GM21515 (cell line): Measurements from ENCODE around the gene RAF1.
A peak's percentile ranks its signal among the peaks of the same experiment; 100 is the strongest.
"Not testable (repeated sequence)": the region's sequence is repeated elsewhere in the genome, so short reads cannot be mapped to it uniquely, and the experiment has no call there.

Experiments used
- ATAC-seq: cut with Tn5 transposase; IDR thresholded peaks from one replicate; pipeline ENCODE4 v1.9.1; 2021; ENCODE audit not compliant: unreplicated experiment

Gene RAF1

DNA sequence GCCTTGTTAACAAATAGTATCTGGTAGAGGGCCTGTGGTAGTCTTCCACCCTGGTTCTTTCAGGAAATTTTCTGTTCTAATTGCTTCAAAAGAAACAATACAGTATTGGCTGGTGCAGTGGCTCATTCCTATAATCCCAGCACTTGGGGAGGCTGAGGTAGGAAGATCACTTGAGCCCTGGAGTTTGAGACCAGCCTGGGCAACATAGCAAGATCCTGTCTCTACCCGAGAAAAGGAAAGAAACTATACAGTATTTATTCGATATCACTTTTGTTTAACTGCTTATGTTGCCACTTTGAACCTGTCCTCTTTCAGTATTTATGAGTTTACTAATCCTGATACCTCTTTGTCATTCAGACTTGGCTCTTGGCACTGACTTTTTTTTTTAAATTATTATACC lies 102.5 kb downstream of the RAF1 start:
- no peak for ATAC-seq

DNA sequence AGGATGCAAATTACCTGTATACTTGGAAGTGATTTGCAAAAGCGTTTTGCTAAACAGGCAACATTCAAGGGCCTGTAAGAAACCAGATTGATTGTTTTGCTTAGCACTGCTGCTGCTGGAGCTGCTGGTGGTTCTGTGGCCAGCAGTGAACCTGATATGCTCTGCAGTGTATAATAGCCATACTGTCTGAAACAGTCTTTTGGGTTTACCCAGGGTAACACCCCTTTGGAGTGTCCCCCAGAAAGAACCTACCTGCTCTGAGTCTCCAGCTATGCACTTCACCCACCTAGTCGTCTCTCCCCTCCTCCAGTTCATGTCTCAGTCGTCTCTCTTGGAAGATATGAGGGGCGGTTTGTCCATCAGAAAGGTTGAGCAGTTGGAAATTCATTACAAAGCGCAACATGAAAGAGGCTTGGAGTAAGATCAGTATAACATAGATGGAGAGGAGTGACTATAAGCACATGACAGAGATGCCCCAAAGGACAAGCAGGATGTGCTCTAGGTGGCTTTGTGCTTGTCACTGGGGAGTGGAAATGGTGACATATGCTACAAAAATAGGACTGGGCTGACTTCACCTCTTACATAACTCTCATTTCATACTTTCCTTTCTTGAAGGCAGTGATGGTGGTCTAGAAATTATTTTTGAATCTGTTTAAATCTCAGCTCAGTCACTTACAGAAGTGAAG lies 103.3 kb downstream of the RAF1 start:
- ATAC-seq, result no peak

DNA sequence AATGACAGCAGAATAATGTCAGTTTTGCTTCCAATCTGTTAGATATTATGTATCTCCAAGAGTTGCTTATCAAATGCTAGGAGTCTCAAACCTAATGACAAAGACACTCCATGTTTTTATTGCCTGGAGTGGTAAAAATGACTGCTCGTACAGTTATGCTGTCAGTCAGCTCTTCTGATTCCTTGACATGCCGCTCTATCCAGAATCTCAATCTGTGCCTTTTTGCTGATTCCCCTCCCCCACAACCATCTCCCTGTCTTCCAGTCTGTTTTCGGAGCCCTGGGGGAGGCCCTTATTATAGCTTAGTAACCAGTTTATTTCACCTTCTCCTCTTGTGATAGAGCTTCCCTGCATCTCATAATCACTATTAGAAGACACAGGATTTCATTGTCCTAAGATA lies 104.4 kb downstream of the RAF1 start:
- no peak for ATAC-seq

DNA sequence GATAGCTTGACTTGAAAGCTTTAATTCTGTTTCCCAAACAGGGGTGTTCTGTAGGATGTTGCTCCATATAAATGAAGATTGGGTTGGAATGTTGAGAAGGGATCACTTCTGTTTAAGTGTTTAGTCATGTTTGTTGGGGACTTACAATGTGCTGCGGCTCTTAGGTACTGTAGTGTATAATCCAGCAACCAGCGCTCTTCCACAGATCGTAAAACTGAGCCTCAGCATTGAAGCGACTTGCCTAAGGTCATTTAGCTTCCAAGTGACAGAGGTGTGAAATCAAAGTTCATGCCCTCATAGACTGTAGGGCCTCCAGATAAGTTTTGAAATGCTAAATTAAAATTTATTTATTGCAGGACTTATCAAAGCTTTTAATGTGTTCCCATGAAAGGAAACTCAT lies 105.2 kb downstream of the RAF1 start:
- ATAC-seq, result no peak

DNA sequence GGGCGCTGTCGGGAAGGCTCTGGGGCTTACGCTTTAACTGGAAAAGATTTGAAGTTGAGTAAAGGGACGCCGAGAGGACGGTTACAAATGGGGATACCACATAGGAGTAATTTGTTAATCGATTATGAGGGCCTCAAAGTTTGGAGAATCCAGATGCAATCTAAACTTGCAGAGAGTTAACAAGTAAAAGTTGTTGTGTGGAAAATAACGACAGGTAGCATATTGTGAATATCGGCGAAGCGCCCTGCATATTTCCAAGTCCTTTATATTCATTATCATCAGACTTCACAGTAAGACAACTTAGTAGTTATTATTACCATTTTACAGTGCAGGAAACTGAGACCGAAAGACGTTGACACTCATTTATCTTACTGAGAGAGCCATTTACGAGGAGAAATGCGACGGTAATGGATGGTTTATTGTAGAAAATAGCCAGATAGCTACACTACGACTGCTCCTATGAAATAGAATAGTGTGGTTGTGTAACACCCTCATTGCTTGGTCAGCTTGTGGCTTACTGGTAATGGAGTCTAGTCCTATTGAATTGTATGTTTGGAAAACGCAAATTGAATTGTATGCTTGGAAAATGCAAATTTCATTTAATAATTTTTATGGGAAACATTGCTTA lies 106.3 kb downstream of the RAF1 start:
- no peak for ATAC-seq

DNA sequence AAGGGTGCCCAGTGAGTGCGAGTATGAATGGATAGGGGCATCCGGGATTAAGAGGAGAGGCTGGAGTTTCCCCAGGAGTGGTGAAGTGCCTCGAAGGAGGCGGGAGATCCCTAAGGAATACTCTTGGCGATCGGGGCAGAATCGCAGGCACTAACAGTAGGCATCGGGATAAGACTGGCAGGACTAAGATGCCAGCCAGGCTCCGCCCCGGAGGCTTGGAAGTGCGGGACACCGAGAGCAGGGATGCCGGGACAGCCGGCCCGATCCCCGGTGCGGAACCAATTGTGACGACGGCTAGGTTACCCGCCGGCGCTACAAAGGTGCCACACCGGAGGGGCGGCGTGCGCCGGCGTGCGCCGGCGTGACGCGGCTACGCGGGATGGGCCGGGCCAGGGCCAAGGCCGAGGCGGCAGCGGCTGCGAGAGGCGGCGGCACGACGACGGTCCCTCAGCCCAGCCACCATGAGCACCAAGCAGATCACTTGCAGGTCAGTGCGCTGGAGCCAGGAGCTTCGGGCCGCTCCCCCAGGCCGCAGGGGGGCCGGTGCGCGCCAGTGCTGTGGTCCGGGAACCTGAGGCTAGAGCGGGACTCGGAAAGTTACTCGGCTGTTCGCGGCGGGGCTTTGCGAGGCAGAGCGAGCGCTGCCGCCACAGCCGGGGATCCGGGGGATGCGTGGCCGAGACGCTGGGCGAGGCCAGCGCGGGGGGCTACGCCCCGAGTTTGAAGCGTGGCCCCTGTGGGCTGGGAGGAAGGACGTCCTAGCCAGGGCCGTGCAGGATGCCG lies 107.0 kb downstream of the RAF1 start, which contains the start of gene MKRN2:
Gene MKRN2 (plus strand): TSS at position 398 of the 783 bp plus-strand sequence. CDS start 64 bp downstream, at position 462.
- peak; percentile 84 for ATAC-seq

DNA sequence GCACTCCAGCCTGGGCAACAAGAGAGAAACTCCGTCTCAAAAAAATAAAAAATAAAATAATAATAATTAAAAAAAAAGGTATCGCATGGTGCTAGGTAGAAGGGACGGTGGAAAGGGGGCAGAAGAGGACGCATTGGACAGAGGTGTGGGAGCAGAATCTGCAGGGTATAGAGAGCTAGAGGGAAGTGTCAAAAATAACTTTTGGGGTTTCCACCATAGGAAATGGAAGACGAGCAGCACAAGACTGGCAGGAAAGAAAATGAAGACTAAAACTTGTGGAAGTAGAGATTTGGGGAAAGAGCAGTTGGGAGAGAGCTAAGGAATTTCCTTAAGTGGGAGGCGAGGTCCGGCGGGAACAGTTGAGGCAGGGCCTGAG lies 107.6 kb downstream of the RAF1 start:
- ATAC-seq, result peak; percentile 1

DNA sequence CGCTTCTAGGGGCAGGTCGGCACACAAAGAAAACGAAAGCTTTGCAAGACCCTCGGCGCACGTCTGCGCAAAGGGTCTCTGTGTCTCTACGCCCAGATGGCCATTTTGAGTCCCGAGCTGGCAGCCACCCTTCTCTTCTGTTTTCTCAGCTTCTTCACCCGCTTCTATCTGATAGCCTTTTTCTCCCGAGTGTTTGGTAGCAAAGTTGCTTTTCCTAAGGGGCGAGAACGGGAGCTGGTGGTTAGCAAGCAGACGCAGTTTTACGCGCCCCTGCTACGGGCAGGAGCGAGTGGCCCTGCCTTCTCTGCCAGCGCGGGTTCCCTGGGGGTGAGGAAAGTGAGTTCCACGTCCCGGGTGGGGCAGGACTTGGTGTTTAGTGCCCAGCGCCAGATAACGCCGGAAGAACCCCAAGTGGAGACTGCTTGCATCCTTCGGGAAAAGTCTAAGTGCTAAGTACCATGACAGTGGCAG lies 110.0 kb downstream of the RAF1 start:
- no peak for ATAC-seq

DNA sequence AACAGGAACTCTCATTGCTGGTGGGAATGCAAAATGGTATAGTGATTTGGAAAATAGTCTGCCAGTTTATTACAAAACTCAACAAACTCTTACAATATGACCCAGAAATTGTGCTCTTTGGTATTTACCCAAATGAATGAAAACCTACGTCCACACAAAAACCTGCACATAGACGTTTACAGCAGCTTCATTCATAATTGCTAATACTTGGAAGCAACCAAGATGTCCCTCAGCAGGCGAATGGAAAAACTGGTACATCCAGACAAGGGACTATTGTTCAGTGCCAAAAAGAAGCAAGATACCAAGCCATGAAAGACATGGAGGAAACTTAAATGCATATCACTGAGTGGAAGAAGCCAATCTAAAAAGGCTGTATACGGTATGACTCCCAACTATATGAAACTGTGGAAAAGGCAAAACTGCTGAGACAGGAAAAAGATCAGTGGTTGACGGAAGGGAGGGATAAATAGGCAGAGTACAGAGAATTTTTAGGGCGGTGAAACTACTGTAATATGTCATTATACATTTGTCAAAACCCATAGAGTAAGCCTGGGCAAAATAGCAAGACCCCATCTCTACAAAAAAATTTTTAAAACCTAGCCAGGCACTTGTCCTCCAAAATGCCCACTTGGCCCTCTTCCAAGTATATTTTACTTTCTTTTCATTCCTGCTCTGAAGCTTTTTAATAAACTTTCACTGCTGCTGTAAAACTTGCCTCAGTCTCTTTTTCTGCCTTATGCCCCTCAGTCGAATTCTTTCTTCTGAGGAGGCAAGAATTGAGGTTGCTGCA lies 113.8 kb downstream of the RAF1 start:
- no peak for ATAC-seq

DNA sequence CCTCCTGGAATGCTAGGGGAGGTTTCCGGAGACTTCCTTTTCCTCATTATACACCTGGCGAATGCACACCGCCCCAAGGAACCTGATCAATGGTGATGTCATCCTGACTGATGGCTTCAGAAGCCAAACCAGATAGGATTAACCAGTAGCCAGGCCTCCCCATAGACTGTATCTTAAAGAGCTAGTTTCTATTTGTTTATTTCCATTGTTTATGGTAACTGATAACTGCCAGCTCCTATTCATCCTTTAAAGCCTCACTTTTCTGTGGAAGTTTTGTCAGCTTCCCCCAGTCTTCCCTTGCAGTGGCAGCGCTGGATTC lies 118.5 kb downstream of the RAF1 start, which contains the start of gene MKRN2OS:
Gene MKRN2OS (minus strand): TSS at position 27 of the 319 bp plus-strand sequence. CDS start 35 bp downstream, outside the sequence.
- ATAC-seq, result no peak

DNA sequence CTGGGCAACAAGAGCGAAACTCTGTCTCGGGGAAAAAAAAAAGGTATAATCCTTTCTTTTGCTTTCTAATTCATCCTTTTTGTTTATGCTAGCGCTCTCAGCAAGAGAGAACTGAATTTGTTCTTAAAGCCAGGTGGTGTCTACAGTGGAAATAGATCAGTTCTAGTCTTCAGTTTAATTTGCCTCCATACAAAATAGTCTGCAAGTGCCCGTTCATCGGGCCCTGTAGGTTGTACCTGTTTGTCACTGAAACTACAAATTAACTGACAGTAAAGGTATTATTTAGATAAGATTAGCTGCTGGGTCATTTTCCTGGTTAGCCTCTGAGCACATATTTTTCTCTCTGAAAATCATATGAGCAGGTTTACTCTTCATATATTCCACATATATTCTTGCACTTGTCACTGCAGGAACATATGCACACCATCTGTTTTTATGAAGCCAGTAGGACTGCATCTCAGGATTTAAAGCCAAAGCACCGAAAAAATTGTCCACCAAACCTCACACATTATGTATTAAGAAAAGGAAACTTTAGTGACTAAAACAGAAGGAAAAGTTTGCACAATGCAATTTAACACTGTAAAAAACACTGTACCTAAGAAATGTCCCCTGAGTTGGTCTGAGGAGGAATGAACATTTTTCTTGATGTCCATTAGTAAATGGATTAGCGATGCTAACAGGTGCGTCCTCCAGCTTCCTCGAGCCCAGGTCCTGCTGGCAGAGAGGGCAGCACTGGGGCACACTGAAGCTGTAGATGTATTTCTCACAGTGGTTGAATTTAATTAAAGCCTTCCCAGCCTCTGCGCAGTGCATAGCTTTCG lies 119.1 kb downstream of the RAF1 start:
- no peak for ATAC-seq

DNA sequence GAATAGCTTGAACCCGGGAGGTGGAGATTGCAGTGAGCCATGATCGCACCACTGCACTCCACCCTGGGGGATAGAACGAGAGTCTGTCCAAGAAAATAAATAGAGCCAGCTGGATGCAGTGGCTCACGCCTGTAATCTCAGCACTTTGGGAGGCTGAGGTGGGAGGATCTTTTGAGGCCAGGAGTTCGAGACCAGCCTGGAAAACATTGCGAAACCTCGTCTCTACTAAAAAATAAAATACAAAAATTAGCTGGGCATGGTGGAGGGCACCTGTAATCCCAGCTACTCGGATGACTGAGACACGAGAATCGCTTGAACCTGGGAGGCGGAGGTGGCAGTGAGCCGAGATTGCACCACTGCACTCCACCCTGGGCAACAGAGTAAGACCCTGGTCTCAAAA lies 120.4 kb downstream of the RAF1 start:
- not testable (repeated sequence) for ATAC-seq

DNA sequence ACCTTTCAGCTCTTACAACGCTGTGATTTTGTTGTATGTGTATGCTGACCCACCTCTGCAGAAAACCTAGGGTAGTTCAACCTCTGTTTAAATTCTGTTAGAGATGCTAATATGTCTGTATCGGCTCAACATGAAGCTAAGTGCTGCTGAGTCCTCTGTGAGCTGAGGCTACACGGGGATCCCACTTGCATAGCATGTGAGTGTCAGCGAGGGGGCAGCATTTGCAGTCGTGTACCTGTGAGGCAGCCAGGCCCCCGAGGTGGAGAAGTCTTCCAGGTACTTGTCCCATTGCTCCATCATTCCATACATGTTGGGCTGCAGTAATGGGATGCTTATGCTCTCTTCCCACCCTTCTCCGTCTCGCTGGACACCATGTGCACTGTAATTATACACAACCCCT lies 122.3 kb downstream of the RAF1 start:
- no peak for ATAC-seq

DNA sequence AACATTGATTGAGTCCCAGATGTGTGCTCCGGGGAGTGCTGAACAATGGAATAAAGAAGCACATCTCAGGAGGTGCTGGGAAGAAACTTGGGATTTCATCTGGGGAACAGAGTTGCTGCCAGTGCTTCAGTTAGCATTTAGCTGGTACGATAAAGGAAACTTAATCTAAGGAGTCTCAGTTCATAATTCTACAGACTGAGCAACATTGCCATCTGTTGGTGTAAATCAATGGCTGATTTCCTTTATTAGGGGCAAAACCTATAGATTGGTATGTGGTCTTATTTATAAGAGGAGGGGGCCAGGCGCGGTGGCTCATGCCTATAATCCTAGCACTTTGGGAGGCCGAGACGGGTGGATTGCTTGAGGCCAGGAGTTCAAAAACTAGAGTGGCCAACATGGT lies 127.5 kb downstream of the RAF1 start:
- no peak for ATAC-seq
